Mesangial cell (primary cell): ENCODE data around the gene C11orf91. TPM values are rescaled to one million over a fixed set of nuclear protein-coding genes. Genes with fewer than 3 reads are reported as not detected.

Source experiments
- total RNA-seq: library from RNA; depleted of rRNA; stranded (reverse); fragments of >200 nt; gene quantifications from 2 replicates; pipeline ENCODE4 v1.2.3, GENCODE V29; 2015

C11orf91 gene, protein sequence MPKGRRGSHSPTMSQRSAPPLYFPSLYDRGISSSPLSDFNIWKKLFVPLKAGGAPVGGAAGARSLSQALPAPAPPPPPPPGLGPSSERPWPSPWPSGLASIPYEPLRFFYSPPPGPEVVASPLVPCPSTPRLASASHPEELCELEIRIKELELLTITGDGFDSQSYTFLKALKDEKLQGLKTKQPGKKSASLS
- total RNA-seq: 0.13 TPM in 1 of 2 replicates, not detected in the other

DNA sequence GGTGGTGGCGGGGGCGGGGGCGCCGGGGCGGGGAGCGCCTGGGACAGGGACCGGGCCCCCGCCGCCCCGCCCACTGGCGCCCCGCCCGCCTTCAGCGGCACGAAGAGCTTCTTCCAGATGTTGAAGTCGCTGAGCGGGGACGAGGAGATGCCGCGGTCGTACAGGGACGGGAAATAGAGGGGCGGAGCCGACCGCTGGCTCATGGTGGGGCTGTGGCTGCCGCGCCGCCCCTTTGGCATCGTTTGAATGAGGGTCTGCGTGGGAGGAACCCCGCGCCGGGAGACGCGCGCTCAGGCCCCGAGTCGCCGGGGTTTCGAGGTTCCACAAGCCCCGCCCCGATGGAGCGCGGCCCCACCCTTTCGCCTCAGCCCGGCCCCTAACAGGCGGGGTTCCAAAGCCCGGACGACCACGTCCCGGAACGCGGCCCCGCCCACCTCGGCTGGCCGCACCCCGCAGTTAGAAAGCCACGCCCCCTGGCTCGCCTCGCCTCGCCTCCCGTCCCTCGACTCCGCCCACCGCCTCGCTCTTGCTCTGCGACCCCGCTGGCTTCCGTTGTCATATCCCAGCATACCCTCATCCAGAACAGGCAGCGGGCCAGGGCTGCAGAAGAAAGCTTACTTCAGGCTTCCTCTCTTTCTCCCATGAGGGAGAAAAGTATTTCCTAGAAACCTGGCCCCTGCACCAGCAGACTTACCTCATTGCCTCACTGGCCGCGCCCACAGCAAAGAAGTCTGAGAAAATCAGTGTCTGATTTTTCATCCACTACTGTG, at the start of gene C11orf91:
TSS of gene C11orf91 (minus strand) at position 325 of the 770 bp plus-strand sequence. CDS start at position 239, 86 bp downstream.

DNA sequence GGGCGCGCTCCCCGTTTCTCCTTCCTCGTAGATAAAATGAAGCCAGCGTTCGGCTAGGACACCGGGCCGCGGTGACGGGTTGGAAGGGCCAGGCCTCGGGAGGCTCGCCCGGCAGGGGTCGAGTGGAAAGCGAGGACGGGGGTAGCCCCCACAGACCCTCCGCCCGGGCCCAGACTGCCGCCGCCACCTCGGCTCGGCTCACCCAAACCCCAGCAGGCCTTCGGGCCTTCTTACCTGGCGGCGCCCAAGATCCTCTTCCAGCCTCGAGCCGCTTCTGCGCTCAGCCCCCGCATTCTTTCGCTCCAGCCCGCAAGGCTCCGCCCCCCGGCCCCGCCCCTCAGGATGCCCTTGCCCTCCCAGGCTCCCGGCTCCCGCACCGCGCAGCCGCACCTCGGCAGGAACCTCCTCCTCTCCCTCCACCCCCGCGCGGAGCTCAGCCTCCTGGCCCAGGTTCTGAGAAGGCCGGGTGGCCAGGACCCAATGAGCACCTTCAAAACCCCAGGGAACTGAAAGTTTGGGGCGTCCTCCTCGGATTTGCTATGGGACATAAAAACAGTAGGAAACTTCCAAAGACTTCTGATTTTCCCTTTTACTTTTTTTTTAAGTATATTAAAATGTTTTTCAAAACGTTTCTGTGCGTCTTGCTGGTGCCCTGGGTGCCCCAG, 35.7 kb upstream of the C11orf91 start, which contains the start of gene CD59:
TSS of gene CD59 (minus strand) at position 276 of the 665 bp plus-strand sequence. CDS start 13,978 bp downstream, outside the sequence.

Other genes starting within 250 kb of the C11orf91 start
- gene CD59, start 35.6 kb upstream of the C11orf91 start, total RNA-seq: 221 and 454 TPM in 2 replicates
- 18.6 and 20.2 TPM in 2 replicates for gene FBXO3, start 73.7 kb upstream of the C11orf91 start, total RNA-seq
- 0.51 and 1.1 TPM in 2 replicates for gene LMO2, start 191.2 kb upstream of the C11orf91 start, total RNA-seq